Left cardiac atrium (tissue), 4 donors: ENCODE data around the gene SNX13. TPM values are rescaled to one million over a fixed set of nuclear protein-coding genes. Genes with fewer than 3 reads are reported as not detected.
A peak's percentile ranks its signal among the peaks of the same experiment; 100 is the strongest.
"Not testable (repeated sequence)": the region's sequence is repeated elsewhere in the genome, so short reads cannot be mapped to it uniquely, and the experiment has no call there.

Experiments
- ATAC-seq, 2 donors: fragments of 200-7000 bp; cut with Tn5 transposase; one replicate each; pipeline ENCODE4 v1.9.1; 2020; ENCODE audit warnings: mild to moderate bottlenecking in 2 of 2, moderate library complexity in 2 of 2
- DNase-seq: peaks from one replicate; pipeline ENCODE4 v3.0.0-alpha.2; 2020
- intact Hi-C, 2 donors: fragments of 100-400 bp; cut with DNase I; formaldehyde crosslinking; loops; one replicate each; pipeline versions ENCODE4 v1.14.1 to v1.15.1; 2022 to 2023
- total RNA-seq, 2 donors: library from RNA; stranded (reverse); fragmentation: NEBNext Ultra II Directional; extraction: Animal tissue kit (Norgen Biotek cat#: 25700); gene quantifications; one replicate each; pipeline ENCODE4 v1.2.1, GENCODE V29; 2021
- donor health status: DM: no; HTN: yes; CAD: no.
- donor health status: DM: no; HTN: yes; CAD: no; lungs with severe emphysema.
- donor health status: DM: yes; HTN: yes; CAD: no.
- donor health status: Dilated cardiomyopathy.

The SNX13 gene
- total RNA-seq, 2 donors from 2014 or later = 38.0 to 46.4 TPM

GRCh38 chr7:17917842-17918241, 22.5 kb downstream of the SNX13 start:
- intact Hi-C loops = no loop called here
- DNase-seq = no peak
- ATAC-seq = no peak

GRCh38 chr7:17916786-17917185, 23.5 kb downstream of the SNX13 start:
- intact Hi-C loops = no loop called here
- ATAC-seq (no peak), DNase-seq (no peak)

DNA sequence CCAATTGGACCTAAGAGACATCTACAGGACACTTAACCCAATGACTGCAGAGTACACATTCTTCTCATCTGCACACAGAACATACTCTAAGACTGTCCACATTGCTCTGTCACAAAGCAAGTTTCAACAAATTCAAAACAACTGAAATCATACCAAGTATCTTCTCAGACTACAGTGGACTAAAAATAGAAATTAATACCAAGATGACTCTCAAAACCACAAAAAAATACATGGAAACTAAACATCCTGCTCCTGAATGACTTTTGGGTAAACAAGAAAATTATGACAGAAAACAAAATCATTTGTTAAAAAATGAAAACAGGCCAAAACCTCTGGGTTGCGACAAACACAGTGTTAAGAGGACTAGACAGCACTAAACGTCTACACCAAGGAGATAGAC, 24.5 kb downstream of the SNX13 start:
- no peak for ATAC-seq

DNA sequence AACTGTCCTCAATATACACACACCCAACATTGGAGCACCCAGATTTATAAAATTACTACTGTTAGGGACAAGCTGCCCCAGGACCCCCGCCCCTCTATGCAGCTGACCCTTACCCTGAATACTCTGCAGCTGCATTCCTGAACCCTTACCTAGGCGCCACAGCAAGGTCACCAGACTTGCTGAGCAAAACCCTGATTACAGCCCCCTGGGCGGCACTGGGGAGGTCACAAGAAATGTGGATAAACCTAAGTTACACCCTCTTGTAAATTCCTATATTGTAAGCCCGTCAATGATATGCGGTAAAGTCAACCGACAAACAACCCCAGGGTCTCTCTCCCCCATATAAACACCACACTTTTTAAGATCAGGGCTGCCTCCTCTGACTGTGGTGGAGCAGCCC, 25.1 kb downstream of the SNX13 start:
- DNase-seq (no peak), ATAC-seq (no peak)
- intact Hi-C loops = no loop called here

More for the DNA sequence above, 24.5 kb downstream of the SNX13 start:
- no peak for DNase-seq
- intact Hi-C loops = no loop called here

DNA sequence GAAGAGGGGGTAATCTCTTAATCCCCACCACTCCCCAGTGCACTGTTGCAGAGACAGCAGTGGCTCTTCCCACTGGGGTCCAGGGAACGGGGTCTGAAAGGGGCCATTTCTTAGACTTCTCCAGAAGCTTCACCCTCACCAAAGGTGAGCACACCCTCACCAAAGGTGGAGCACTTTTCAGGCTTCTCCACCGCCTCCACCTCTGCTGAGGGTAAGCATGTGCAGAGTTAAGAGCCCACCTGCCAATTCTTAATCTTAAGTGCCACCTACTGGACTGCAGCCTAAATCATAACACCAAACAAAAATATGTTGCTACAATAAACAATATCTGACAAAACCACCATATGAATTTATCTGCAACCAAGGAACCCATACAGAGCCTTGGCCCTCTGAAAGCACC, 27.0 kb downstream of the SNX13 start:
- ATAC-seq (no peak), DNase-seq (no peak)
- intact Hi-C loops = no loop called here

DNA sequence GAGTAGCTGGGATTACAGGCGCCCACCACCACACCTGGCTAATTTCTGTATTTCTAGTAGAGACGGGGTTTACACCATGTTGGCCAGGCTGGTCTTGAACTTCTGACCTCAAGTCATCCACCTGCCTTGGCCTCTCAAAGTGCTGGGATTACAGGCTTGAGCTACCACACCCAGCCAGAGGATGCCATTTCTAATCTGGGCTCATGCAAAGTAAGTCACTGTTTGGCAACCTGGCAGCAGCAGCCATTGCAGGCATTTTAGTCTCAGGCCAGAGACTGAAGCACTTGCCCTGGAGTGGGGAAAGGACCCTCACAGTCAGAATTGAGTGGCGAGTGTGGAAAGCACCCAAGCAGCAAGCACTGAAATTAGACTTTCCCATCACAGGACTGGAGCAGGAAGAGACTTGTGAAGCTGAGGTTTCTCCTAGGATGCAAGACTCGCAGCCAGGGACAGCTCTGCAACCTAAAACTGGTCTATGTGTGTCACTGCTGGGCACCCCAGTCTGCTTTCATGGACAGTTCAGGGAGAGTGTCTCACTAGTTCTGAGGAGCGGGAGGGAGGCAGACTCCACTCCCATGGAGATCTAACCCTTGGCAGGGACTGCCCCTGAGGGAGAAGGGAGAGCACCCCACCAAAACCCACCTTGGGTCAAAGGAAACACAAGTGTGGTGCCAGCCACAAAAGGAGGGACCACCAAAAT, 27.6 kb downstream of the SNX13 start:
- intact Hi-C loops = no loop called here
- ATAC-seq = peak in 1 of 2 donors; percentile 27
- DNase-seq = no peak

DNA sequence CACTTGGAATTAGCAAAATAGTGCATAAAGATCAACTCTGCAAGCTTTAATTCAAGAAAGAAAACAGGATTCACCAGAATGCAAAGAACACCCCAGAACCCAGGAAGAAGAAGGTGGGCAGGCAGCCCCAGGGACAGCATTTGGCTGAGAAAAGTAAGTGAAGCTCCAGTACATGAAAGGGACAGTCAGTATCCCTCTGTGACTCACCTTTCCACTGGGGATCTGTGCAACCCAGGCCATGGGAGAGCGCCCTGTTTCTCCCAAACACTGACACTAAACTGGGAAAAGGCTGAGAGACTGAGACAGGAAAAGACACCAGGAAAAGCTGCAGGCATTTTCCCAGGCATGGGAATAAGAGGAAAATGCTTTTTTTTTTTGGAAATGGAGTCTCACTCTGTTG, 28.2 kb downstream of the SNX13 start:
- intact Hi-C loops = no loop called here
- DNase-seq (no peak), ATAC-seq (no peak)

- DNase-seq (no peak), ATAC-seq (no peak)
- intact Hi-C loops = no loop called here
Measured at GRCh38 chr7:17910377-17910776, 29.9 kb downstream of the SNX13 start.

DNA sequence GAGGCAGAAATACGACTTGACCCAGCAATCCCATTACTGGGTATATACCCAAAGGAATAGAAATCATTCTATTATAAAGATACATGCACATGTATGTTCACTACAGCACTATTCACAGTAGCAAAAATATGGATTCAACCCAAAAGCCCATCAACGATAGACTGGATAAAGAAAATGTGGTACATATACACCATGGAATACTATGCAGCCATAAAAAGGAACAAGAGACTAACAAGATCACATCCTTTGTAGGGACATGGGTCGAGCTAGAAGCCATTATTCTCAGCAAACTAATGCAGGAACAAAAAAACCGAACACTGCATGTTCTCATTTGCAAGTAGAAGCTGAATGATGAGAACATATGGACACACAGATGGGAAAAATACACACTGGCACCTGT, 31.0 kb downstream of the SNX13 start:
- DNase-seq, ATAC-seq, intact Hi-C loops: not testable (repeated sequence)

GRCh38 chr7:17907014-17907413, 33.3 kb downstream of the SNX13 start:
- DNase-seq (no peak), ATAC-seq (no peak)
- intact Hi-C loops = no loop called here

DNA sequence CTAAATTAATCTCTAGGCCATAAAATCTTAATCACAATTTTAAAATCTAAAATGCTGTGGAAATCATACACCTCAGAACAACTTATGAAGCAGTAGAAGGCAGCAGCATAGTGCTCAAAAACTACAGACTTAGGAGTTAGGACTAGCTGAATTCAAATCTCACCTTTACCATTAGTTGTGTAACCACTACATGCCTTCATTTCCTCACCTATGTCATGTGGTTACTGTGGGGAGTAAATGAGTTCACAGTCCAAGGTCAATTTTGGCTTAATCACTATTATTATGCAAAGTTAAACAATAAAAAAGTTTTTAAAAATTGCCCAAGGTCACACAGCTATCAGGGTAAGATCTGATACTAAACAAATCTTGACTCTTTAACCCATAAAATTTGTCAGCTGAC, 37.0 kb downstream of the SNX13 start:
- ATAC-seq (no peak), DNase-seq (no peak)
- intact Hi-C loops = no loop called here

GRCh38 chr7:17902599-17902998, 37.7 kb downstream of the SNX13 start:
- intact Hi-C loops = no loop called here
- ATAC-seq = no peak
- no peak for DNase-seq

DNA sequence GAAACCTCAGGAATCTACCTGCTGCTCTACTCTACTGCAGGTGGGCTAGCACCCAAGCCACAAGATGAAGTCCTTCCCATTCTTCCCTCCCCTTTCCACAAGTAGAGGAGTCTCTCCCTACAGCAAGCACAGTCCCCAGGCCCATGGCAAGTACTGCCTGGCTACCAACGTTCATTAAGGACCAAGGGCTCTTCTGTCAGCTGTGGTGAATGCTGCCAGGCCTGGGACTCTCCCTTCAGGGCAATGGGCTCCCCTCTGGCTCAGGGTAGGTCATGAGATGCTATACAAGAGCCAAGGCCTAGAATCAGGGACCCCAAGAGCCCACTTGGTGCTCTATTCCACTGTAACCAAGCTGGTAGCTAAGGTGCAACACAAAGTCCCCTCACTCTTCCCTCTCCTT, 39.8 kb downstream of the SNX13 start:
- no peak for ATAC-seq

DNA sequence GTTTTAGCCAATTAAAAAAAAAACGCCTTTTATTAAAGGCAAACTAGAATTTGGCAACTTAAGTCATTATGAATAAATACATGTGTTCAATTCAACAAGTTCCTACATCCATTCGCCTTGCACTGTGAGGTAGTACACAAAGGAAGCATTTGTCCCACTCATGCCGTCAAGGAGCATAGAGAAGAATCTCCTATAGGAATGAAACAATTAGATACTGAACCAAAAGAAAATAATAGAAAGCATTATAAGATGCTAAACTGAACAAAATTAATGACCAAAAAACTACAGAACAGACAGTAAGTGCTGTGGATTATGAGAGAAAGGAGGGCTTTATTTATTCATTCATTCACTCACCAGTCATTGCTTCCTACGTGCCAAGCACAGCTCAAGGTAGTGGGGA, 42.2 kb downstream of the SNX13 start:
- DNase-seq = no peak
- intact Hi-C loops = no loop called here
- ATAC-seq = no peak

More for the DNA sequence above, 39.8 kb downstream of the SNX13 start:
- intact Hi-C loops = no loop called here
- DNase-seq = no peak

DNA sequence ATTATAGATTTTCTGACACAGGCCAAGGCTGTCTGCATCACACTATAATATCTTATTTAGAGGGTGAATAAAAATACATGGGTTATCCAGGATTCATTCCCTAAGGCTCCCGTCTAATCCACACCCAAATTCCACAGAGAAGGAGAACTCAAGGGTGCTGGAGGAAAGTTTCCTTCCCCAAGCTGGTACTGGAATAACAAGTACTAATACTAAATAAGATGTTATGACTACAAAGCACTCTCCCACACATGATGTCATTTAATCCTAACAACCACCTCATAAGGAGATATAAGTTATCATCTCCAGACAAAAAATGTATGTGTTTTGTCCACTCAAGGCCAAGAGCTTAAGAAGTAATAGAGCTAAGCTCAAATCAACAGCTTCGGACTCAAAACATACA, 53.0 kb downstream of the SNX13 start:
- DNase-seq (no peak), ATAC-seq (no peak)
- intact Hi-C loops = no loop called here

DNA sequence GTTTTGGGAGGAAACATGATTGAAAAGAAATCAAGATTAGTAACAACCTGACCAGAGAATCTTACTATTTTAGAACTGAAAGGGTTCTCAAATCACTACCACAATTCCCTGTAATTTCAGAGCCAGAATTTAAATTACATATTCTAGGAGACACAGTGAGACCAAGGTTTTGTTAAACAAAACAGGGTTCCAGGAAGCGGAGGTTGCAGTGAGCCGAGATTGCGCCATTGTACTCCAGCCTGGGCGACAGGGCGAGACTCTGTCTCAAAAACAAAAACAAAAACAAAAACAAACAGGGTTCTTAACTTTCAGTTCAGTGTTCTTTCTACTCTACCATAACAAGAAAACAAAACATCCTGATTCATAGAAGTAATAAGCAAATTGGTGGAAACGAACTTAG, 57.6 kb downstream of the SNX13 start:
- DNase-seq (no peak), ATAC-seq (no peak)
- intact Hi-C loops = no loop called here

GRCh38 chr7:17879075-17879661, 61.1 kb downstream of the SNX13 start:
- DNase-seq = no peak
- intact Hi-C loops = no loop called here
- ATAC-seq = no peak

DNA sequence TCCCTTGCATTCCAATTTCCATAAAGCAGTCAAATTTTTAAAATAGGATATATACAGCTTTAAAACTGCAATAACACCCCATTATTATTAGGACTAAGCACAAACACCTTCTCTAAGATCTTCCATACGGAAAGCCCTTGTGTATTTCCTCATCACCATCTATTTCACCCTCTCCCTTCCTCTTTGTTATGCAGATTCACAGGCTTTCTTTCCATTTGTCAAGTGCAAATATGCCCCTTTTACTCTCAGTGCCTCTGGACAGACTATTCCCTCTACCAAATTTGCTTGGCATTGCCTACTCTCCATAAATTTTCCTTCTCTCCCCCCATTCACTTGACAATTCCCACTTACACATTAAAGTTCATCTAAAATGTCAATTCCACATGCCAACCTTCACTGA, 61.7 kb downstream of the SNX13 start:
- ATAC-seq = no peak
- no peak for DNase-seq
- intact Hi-C loops = no loop called here

DNA sequence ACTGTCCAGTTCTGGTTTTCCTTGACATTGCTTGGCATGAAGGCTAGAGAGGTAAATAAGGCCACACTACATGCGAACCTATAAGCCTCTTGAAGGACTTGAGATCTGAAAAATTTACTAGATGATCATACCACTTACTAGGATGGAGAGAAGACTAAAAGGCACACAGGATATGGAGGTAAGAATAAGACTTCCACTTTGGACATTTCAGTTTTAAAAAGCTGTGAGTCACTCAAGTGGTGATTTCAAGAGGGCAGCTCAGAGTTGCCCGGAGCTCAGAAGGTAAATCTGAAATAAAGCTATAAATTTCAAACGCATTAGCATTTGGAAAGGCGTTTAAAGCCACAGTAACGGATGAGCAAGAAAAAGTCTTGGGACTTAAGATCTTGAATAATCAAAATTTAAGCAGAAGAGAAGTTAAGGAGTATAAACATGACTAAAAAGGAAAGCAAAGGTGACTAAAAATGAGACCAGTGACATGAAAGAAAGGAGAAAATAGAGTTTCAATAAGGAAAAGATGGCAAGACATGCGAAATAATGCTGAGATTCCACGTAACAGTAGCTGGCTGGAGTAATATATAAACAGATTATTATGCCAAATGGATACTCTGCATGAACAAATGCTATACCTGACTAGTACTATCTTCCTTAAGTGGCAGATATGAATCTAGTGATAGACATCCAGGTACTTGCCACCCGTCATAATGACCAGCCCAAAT, 68.3 kb downstream of the SNX13 start:
- ATAC-seq (no peak), DNase-seq (no peak)
- intact Hi-C loops = no loop called here

GRCh38 chr7:17870406-17870805, 69.9 kb downstream of the SNX13 start:
- DNase-seq (no peak), ATAC-seq (no peak)
- intact Hi-C loops = no loop called here

DNA sequence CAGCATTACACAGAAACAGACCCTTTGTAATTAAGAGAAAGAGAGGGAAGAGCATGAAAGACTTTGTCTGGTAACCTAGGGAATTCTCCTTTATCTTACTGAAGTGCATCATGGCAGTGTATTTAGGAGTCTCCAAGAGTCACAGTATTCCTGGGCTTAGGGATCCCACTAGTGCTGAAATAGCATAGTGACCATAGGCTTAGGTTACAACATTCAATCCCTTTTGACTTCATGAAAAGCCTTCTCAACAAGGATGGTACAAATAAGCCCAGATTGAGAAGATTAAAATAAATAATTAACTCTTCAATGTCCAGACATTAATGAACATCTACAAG, 76.5 kb downstream of the SNX13 start:
- ATAC-seq (peak in 1 of 2 donors; percentile 27), DNase-seq (no peak)
- intact Hi-C loops = no loop called here
